HepG2 (cell line): ENCODE results near the gene PCNX4. TPM values are rescaled to one million over a fixed set of nuclear protein-coding genes. Genes with fewer than 3 reads are reported as not detected.
A peak's percentile ranks its signal among the peaks of the same experiment; 100 is the strongest.

Source experiments
- ATAC-seq: fragments of 200-7000 bp; cut with Tn5 transposase; 3 replicates; pipeline ENCODE4 v1.9.1; 2020; ENCODE audit warnings: mild to moderate bottlenecking, moderate library complexity
- BruUV-seq: library from RNA; stranded (reverse); fragments of 400-500 nt; replicated peaks from 2 replicates; lab custom pipeline; 2021; lab: Mats Ljungman, UMichigan
- CTCF ChIA-PET: fragments of 300-600 bp; formaldehyde crosslinking; extraction: SDS; loops from one replicate; lab custom pipeline; 2021; ENCODE audit warnings: low total read pairs, inconsistent platforms, low intra/inter-chr PET ratio; lab: Yijun Ruan, JAX
- POLR2A ChIA-PET: fragments of 350-600 bp; sonication (Branson Sonifier 250); formaldehyde crosslinking; loops from one replicate; lab custom pipeline; 2020; ENCODE audit warnings: antibody characterized with exemption, inconsistent platforms; lab: Yijun Ruan, JAX
- DNase-seq: peaks from one replicate; pipeline ENCODE4 v3.0.0-alpha.2; 2015; ENCODE audit warnings: low spot score
- FAIRE-seq: peaks from 3 replicates; lab custom pipeline; 2011; peaks lifted over from hg19 to GRCh38; lab: Jason Lieb, UNC
- H2AFZ ChIP-seq: one replicate; pipeline ENCODE4 v1.6.1; 2011; ENCODE audit warnings: low read length, inconsistent platforms
- H3K27ac ChIP-seq: fragments of 300-600 bp; 3 replicates; pipeline ENCODE4 v1.8.0; 2011; ENCODE audit warnings: mixed run types, mild to moderate bottlenecking, mixed read lengths, low read length, inconsistent platforms; ENCODE audit not compliant: insufficient read depth; ENCODE audit errors: extremely low read length
- H3K27me3 ChIP-seq, 2 experiments: fragments of 200-600 bp in 1 of 2; 2 replicates in 1 of 2; 3 replicates in 1 of 2; pipeline versions ENCODE4 v1.6.0 to v1.8.0; 2011; ENCODE audit warnings: low read length in 2 of 2, mild to moderate bottlenecking in 2 of 2, moderate library complexity in 2 of 2, inconsistent platforms in 1 of 2; ENCODE audit not compliant: insufficient read depth in 2 of 2, control insufficient read depth in 1 of 2
- H3K36me3 ChIP-seq, 2 experiments: fragments of 200-600 bp in 1 of 2; replicated peaks in 1 of 2; 2 replicates in 1 of 2; 3 replicates in 1 of 2; pipeline versions ENCODE4 v1.5.1 to v1.8.0; 2011; ENCODE audit warnings: low read length in 2 of 2, inconsistent platforms in 1 of 2; ENCODE audit not compliant: insufficient read depth in 2 of 2, control insufficient read depth in 1 of 2
- H3K4me1 ChIP-seq: 2 replicates; pipeline ENCODE4 v1.5.1; 2012; ENCODE audit warnings: low read length, inconsistent platforms; ENCODE audit not compliant: insufficient read depth
- H3K4me2 ChIP-seq: 2 replicates; pipeline ENCODE4 v1.6.0; 2011; ENCODE audit warnings: low read depth, low read length, inconsistent platforms
- H3K4me3 ChIP-seq, 3 experiments: fragments of 200-600 bp in 1 of 3; sonication (generic), shearing (Covaris generic) in 1 of 3; replicated peaks in 1 of 3; 2 replicates each; pipeline ENCODE4 v1.5.1; 2011 to 2016; ENCODE audit warnings: low read length in 3 of 3, inconsistent platforms in 2 of 3, low read depth in 2 of 3, mild to moderate bottlenecking in 2 of 3, control low read depth in 1 of 3, mixed read lengths in 1 of 3; ENCODE audit not compliant: insufficient read depth in 1 of 3
- H3K79me2 ChIP-seq: one replicate; pipeline ENCODE4 v1.6.1; 2011; ENCODE audit warnings: low read length, inconsistent platforms; ENCODE audit not compliant: insufficient read depth
- H3K9ac ChIP-seq: 2 replicates; pipeline ENCODE4 v1.6.0; 2011; ENCODE audit warnings: mild to moderate bottlenecking, low read depth, low read length, inconsistent platforms; ENCODE audit not compliant: insufficient read depth
- H3K9me3 ChIP-seq: 2 replicates; pipeline ENCODE4 v1.5.1; 2012; ENCODE audit warnings: mild to moderate bottlenecking, low read length
- H4K20me1 ChIP-seq: 2 replicates; pipeline ENCODE4 v1.6.0; 2011; ENCODE audit warnings: inconsistent platforms, mild to moderate bottlenecking, low read length, moderate library complexity; ENCODE audit not compliant: insufficient read depth
- AHR ChIP-seq: IDR thresholded peaks from 2 replicates; pipeline ENCODE4 v1.6.1; 2018; ENCODE audit warnings: missing genetic modification reagents, missing compliant biosample characterization
- CBX2 ChIP-seq, 2 experiments: fragments of 200-600 bp in 1 of 2; sonication (generic); formaldehyde crosslinking in 1 of 2; IDR thresholded peaks; 2 replicates each; pipeline versions ENCODE4 v1.7.0 to v1.8.1; 2018 to 2022; ENCODE audit warnings: low read depth in 2 of 2, low read length in 1 of 2, mild to moderate bottlenecking in 1 of 2, missing genetic modification reagents in 1 of 2
- CREB3 ChIP-seq: sonication (generic); formaldehyde crosslinking; IDR thresholded peaks from 2 replicates; pipeline ENCODE4 v1.5.0; 2020; ENCODE audit warnings: missing genetic modification reagents
- CTCF ChIP-seq: sonication (generic); formaldehyde crosslinking; IDR thresholded peaks from 2 replicates; pipeline ENCODE4 v1.5.0; 2020; ENCODE audit warnings: mild to moderate bottlenecking, missing genetic modification reagents, moderate library complexity
- HNRNPH1 ChIP-seq: fragments of 200-400 bp; formaldehyde crosslinking; optimal IDR thresholded peaks from 2 replicates; pipeline ENCODE3; 2017; ENCODE audit warnings: mild to moderate bottlenecking, low read depth, low read length
- MEIS1 ChIP-seq: sonication (generic); formaldehyde crosslinking; IDR thresholded peaks from 2 replicates; pipeline ENCODE4 v1.9.0; 2021; ENCODE audit warnings: mild to moderate bottlenecking, missing genetic modification reagents, moderate library complexity, borderline replicate concordance
- NFATC3 ChIP-seq: sonication (generic); formaldehyde crosslinking; IDR thresholded peaks from 2 replicates; pipeline ENCODE4 v1.5.1; 2020; ENCODE audit warnings: mild to moderate bottlenecking, missing genetic modification reagents
- RAD21 ChIP-seq: fragments of 450-650 bp; formaldehyde crosslinking; IDR thresholded peaks from 2 replicates; pipeline ENCODE4 v1.5.0; 2020; ENCODE audit warnings: mild to moderate bottlenecking
- SMAD9 ChIP-seq: sonication (generic); formaldehyde crosslinking; IDR thresholded peaks from 2 replicates; pipeline ENCODE4 v1.5.1; 2020; ENCODE audit warnings: mild to moderate bottlenecking, missing genetic modification reagents
- SMC3 ChIP-seq: IDR thresholded peaks from 2 replicates; pipeline ENCODE4 v1.6.1; 2011; ENCODE audit warnings: low read length, improper control_type of control experiment
- STAG1 ChIP-seq: sonication (generic); formaldehyde crosslinking; IDR thresholded peaks from 2 replicates; pipeline ENCODE4 v1.4.0; 2020; ENCODE audit warnings: missing genetic modification reagents
- TIGD3 ChIP-seq: sonication (generic); formaldehyde crosslinking; IDR thresholded peaks from 2 replicates; pipeline ENCODE4 v1.5.1; 2020; ENCODE audit warnings: mild to moderate bottlenecking, missing genetic modification reagents, borderline replicate concordance
- ZNF432 ChIP-seq: sonication (generic); formaldehyde crosslinking; IDR thresholded peaks from 2 replicates; pipeline ENCODE4 v1.5.0; 2020; ENCODE audit warnings: missing genetic modification reagents, mild to moderate bottlenecking, borderline replicate concordance
- ZNF557 ChIP-seq: sonication (generic); formaldehyde crosslinking; IDR thresholded peaks from 2 replicates; pipeline ENCODE4 v1.4.0; 2020; ENCODE audit warnings: missing genetic modification reagents
- ZNF782 ChIP-seq: sonication (generic); formaldehyde crosslinking; IDR thresholded peaks from 2 replicates; pipeline ENCODE4 v1.4.0; 2020; ENCODE audit warnings: missing genetic modification reagents, mild to moderate bottlenecking, borderline replicate concordance
- WGBS: methylation state at CpG from one replicate; pipeline ENCODE4 v1.1.6; 2017; ENCODE audit warnings: low lambda C conversion rate; 5-methylcytosine and 5-hydroxymethylcytosine counted together
- in situ Hi-C: cut with HindIII; loops from 2 replicates; pipeline ENCODE4 v1.10.0; 2017; ENCODE audit warnings: low pct_unique_long_range_greater_than_20kb; ENCODE audit not compliant: extremely low pct_ligation_motif_present
- intact Hi-C: fragments of 100-400 bp; cut with micrococcal nuclease; formaldehyde crosslinking; loops from one replicate; pipeline ENCODE4 v1.10.0; 2022; ENCODE audit not compliant: unreplicated experiment
- polyA plus RNA-seq, 8 experiments: library from polyadenylated mRNA; depleted of rRNA in 3 of 8; stranded (reverse) in 7 of 8; unstranded in 1 of 8; fragments of >200 nt; fragmentation: Illumina TruSeq in 4 of 8; extraction: Trizol in 4 of 8; gene quantifications; 2 replicates each; pipeline versions ENCODE4 v1.2.1 to v1.2.3, GENCODE V29; 2011 to 2016; ENCODE audit warnings: low read depth in 4 of 8, missing spikeins in 1 of 8, mixed read lengths in 1 of 8; ENCODE audit not compliant: insufficient read depth in 1 of 8
- total RNA-seq, 5 experiments: library from RNA; depleted of rRNA; stranded (reverse); fragments of >200 nt; fragmentation: Illumina TruSeq; extraction: Trizol; gene quantifications; 2 replicates each; pipeline ENCODE4 v1.2.3, GENCODE V29; 2016; ENCODE audit warnings: low read depth in 1 of 5

Gene PCNX4
- total and polyA plus RNA-seq, 2 of the 13 experiments (the other 11 are each of a cell fraction or from before 2014, with no cell fraction given) = 28.6 to 43.0 TPM

GRCh38 chr14:60064491-60065072 lies 27.1 kb upstream of the PCNX4 start:
- POLR2A ChIA-PET = no interaction called here
- Histone ChIP-seq H3K9me3 (no peaks in the 10 kb centered on the region), H3K4me3 (no peak overlapping the region), H4K20me1 (no peaks in the 10 kb centered on the region), H3K79me2 (no peaks in the 10 kb centered on the region), H2AFZ (no peak overlapping the region), H3K9ac (no peak overlapping the region), H3K4me1 (no peaks in the 10 kb centered on the region), H3K27me3 (no peaks in the 10 kb centered on the region; a peak in 1 of 5 replicates), H3K4me2 (no peak overlapping the region), H3K36me3 (no peaks in the 10 kb centered on the region), H3K27ac (no peak overlapping the region)
- TF ChIP-seq STAG1 (CRISPR knock-in tag) = peak; percentile 72
- TF ChIP-seq NFATC3 (CRISPR knock-in tag) = no peak
- 0 out of 2 replicates have a peak, but pooled peaks have one; percentile 10 for TF ChIP-seq RAD21 (CRISPR knock-in tag)
- peak; percentile 54 for TF ChIP-seq CTCF
- peak; percentile 62 for TF ChIP-seq SMC3
- FAIRE-seq (no peak), ATAC-seq (no peak), DNase-seq (peak; percentile 9)
- BruUV-seq = no TSS peak
- in situ Hi-C loops = loop anchor here (5.0 to 25.0 kb wide), 2 partner anchors 118 to 498 kb away; no protein-coding TSS in a partner anchor
- intact Hi-C loops = loop anchor here (1.0 kb wide), 2 partner anchors 101 to 120 kb away; partner anchors contain the start of gene DHRS7
- CTCF ChIA-PET = interaction anchor here (1.7 to 3.1 kb wide), 2 partner anchors 101 to 119 kb away, joined by 7 to 41 read pairs; partner anchors contain the start of gene DHRS7

GRCh38 chr14:60067882-60068281 lies 23.8 kb upstream of the PCNX4 start:
- Histone ChIP-seq H3K27me3 (no peaks in the 10 kb centered on the region; a peak in 1 of 5 replicates), H4K20me1 (no peaks in the 10 kb centered on the region), H3K4me2 (no peak overlapping the region), H3K4me1 (no peaks in the 10 kb centered on the region), H3K36me3 (no peaks in the 10 kb centered on the region), H3K4me3 (no peak overlapping the region), H3K9ac (no peak overlapping the region), H3K9me3 (no peaks in the 10 kb centered on the region), H3K27ac (no peak overlapping the region), H3K79me2 (no peaks in the 10 kb centered on the region), H2AFZ (no peak overlapping the region)
- DNase-seq (no peak), ATAC-seq (no peak), FAIRE-seq (no peak)
- in situ Hi-C loops = loop anchor here (25.0 kb wide), 1 partner anchor 494 kb away; no protein-coding TSS in a partner anchor
- ChIA-PET CTCF (no interaction called here), POLR2A (no interaction called here)
- WGBS = 58% methylated on average over 1 of the region's 1 CpG
- BruUV-seq = no TSS peak
- intact Hi-C loops = no loop called here
- TF ChIP-seq SMAD9 (no peak), HNRNPH1 (no peak), TIGD3 (CRISPR knock-in tag) (no peak), ZNF432 (CRISPR knock-in tag) (no peak), ZNF557 (CRISPR knock-in tag) (no peak), AHR (no peak), ZNF782 (CRISPR knock-in tag) (no peak), MEIS1 (no peak), CBX2 (IDR thresholded peaks at IDR 0.05; ENCODE audit: low read depth, low read length) (no peak), CBX2 (CRISPR knock-in tag; IDR thresholded peaks at IDR 0.05; ENCODE audit: low read depth) (no peak), CREB3 (CRISPR knock-in tag) (no peak)
